Heart left ventricle (tissue), 13 donors: Measurements from ENCODE around the gene DNER.

Experiments
- CTCF ChIP-seq, 12 donors: fragments of 200-600 bp; sonication (generic) in 4 of 12; IDR thresholded peaks; one replicate each; pipeline versions ENCODE4 v1.5.0 to v1.8.0; 2018 to 2022; ENCODE audit warnings: antibody characterized with exemption in 12 of 12, mild to moderate bottlenecking in 5 of 12
- POLR2A ChIP-seq, 2 donors: fragments of 450-650 bp; IDR thresholded peaks; one replicate each; pipeline ENCODE4 v1.6.1; 2017; ENCODE audit warnings: antibody characterized with exemption in 2 of 2, mild to moderate bottlenecking in 2 of 2, moderate library complexity in 2 of 2
- donor health status: ischemic (EF 13 %, LVEDD 7.1; RV severe dilation, severe dysfunction).
- donor health status: DM: no; HTN: yes; CAD: no.
- donor health status: DM: no; HTN: no; CAD: no.
- donor health status: ischemic (EF 25% LVEDD 6.9; RV normal size, moderate dysfunction).
- donor health status: ischemic (EF 25% LVEDD 5.7; RV mildly dilated, moderate dysfunction).
- donor health status: ischemic (EF 35%, LVEDD 5.7; RV mildly dilated, moderate dysfunction).
- donor health status: nonischemic (EF 11% LVEDD 7.7; RV severe dilation, severe dysfunction).
- donor health status: DM: yes; HTN: yes; CAD: no.
- donor health status: PGD.
- donor health status: ischemic (EF 29% LVEDD 5.4; RV normal size, mild dysfunction).
- donor health status: nonischemic (EF 23%, LVEDD 6.1; RV moderate dilation, normal function).

DNA sequence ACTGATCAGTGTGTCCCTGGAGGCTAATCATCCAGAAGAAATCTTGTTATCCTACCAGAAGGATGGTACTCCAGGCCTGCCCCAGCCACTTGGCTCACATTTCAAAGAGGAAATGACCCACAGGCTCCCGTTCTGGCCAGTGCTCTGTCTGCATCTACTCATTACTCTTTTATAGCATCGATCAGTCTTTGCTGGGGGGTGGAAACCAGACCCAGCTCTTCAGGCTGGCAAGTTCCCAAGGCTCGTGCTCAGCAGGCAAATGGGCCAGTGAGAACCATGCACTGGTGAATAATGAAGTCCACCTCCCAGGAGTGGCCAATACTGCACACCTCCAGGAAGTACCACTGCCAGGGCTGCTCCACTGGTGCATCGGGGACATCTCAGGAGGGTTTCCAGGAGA lies 38.8 kb downstream of the DNER start:
- TF ChIP-seq POLR2A (IDR thresholded peaks at IDR 0.05) (no peak), CTCF (IDR thresholded peaks at IDR 0.05) (no peak)
